H1 (cell line): ENCODE results near the gene SEL1L. TPM values are rescaled to one million over a fixed set of nuclear protein-coding genes. Genes with fewer than 3 reads are reported as not detected.

Experiments used
- CTCF ChIA-PET: fragments of 300-600 bp; sonication (Branson Sonifier 250); formaldehyde crosslinking; loops from one replicate; lab custom pipeline; 2021; ENCODE audit not compliant: partially characterized antibody; lab: Charles Lee
- POLR2A ChIA-PET: fragments of 300-600 bp; sonication (Branson Sonifier 250); formaldehyde crosslinking; loops from one replicate; lab custom pipeline; 2021; ENCODE audit warnings: inconsistent platforms; ENCODE audit not compliant: partially characterized antibody; lab: Charles Lee
- DNase-seq, 2 experiments: peaks; one replicate each; pipeline versions ENCODE4 v3.0.0 to v3.0.0-alpha.2; 2010 to 2022; ENCODE audit warnings: low spot score in 2 of 2, low read depth in 1 of 2, mixed read lengths in 1 of 2
- FAIRE-seq: peaks from 2 replicates; lab custom pipeline; 2011; peaks lifted over from hg19 to GRCh38; lab: Jason Lieb, UNC
- H2AFZ ChIP-seq: 2 replicates; pipeline ENCODE4 v1.8.1; 2012; ENCODE audit warnings: low read length, inconsistent platforms
- H2AK5ac ChIP-seq: 2 replicates; pipeline ENCODE4 v1.6.1; 2013; ENCODE audit warnings: low read depth, low read length
- H2BK120ac ChIP-seq: replicated peaks from 2 replicates; pipeline ENCODE3; 2013; ENCODE audit warnings: low read depth, low read length, inconsistent platforms
- H2BK12ac ChIP-seq: 2 replicates; pipeline ENCODE4 v1.6.1; 2013; ENCODE audit warnings: low read depth, low read length
- H2BK15ac ChIP-seq: 2 replicates; pipeline ENCODE4 v1.6.1; 2013; ENCODE audit warnings: low read length
- H2BK20ac ChIP-seq: 2 replicates; pipeline ENCODE4 v1.6.1; 2013; ENCODE audit warnings: low read length
- H2BK5ac ChIP-seq: 2 replicates; pipeline ENCODE4 v1.6.1; 2013; ENCODE audit warnings: low read depth, low read length
- H3K14ac ChIP-seq: 2 replicates; pipeline ENCODE4 v1.6.1; 2013; ENCODE audit warnings: inconsistent platforms; ENCODE audit not compliant: insufficient read length
- H3K18ac ChIP-seq: 2 replicates; pipeline ENCODE4 v1.6.1; 2013; ENCODE audit warnings: low read length; ENCODE audit errors: extremely low read depth
- H3K23ac ChIP-seq: 2 replicates; pipeline ENCODE4 v1.6.1; 2013; ENCODE audit warnings: inconsistent platforms; ENCODE audit not compliant: insufficient read length
- H3K23me2 ChIP-seq: 2 replicates; pipeline ENCODE4 v1.6.1; 2013; ENCODE audit warnings: low read depth, low read length
- H3K27ac ChIP-seq: 2 replicates; pipeline ENCODE4 v1.6.1; 2011; ENCODE audit warnings: low read depth, low read length, inconsistent platforms
- H3K27me3 ChIP-seq, 4 experiments: replicated peaks in 1 of 4; 1 replicate in 1 of 4; 2 replicates in 3 of 4; pipeline versions ENCODE4 v1.6.1 to v1.8.1; 2011 to 2013; ENCODE audit warnings: low read length in 3 of 4, mild to moderate bottlenecking in 3 of 4, inconsistent platforms in 2 of 4, mixed read lengths in 2 of 4, moderate library complexity in 1 of 4; ENCODE audit not compliant: control insufficient read depth in 3 of 4, insufficient read depth in 3 of 4; ENCODE audit errors: extremely low read depth in 1 of 4
- H3K36me3 ChIP-seq, 4 experiments: 2 replicates each; pipeline versions ENCODE4 v1.6.1 to v1.8.1; 2011 to 2013; ENCODE audit warnings: mild to moderate bottlenecking in 4 of 4, low read length in 3 of 4, moderate library complexity in 2 of 4, control low read depth in 1 of 4, inconsistent platforms in 1 of 4; ENCODE audit not compliant: insufficient read depth in 4 of 4, control insufficient read depth in 2 of 4
- H3K4ac ChIP-seq: replicated peaks from 2 replicates; pipeline ENCODE3; 2013; ENCODE audit warnings: low read length, low read depth, mixed read lengths, inconsistent platforms; ENCODE audit not compliant: insufficient read length
- H3K4me1 ChIP-seq, 4 experiments: replicated peaks in 1 of 4; 1 replicate in 1 of 4; 2 replicates in 3 of 4; pipeline versions ENCODE4 v1.6.1 to v1.8.1; 2011 to 2013; ENCODE audit warnings: low read length in 3 of 4, inconsistent platforms in 2 of 4, mixed read lengths in 1 of 4; ENCODE audit not compliant: insufficient read depth in 4 of 4, control insufficient read depth in 3 of 4
- H3K4me2 ChIP-seq, 2 experiments: 2 replicates each; pipeline versions ENCODE4 v1.6.1 to v1.8.1; 2011 to 2013; ENCODE audit warnings: low read depth in 2 of 2, low read length in 2 of 2, control low read depth in 1 of 2, inconsistent platforms in 1 of 2, mild to moderate bottlenecking in 1 of 2; ENCODE audit not compliant: insufficient read depth in 1 of 2
- H3K4me3 ChIP-seq, 4 experiments: fragments of 200-600, 300-600 bp in 1 of 4; sonication (generic), shearing (Covaris generic), sonication (Bioruptor Twin) in 1 of 4; 2 replicates each; pipeline versions ENCODE4 v1.5.1 to v1.8.1; 2011 to 2016; ENCODE audit warnings: low read length in 4 of 4, low read depth in 3 of 4, control low read depth in 2 of 4, inconsistent platforms in 2 of 4, mild to moderate bottlenecking in 2 of 4, mixed read lengths in 1 of 4, moderate library complexity in 1 of 4; ENCODE audit not compliant: insufficient read depth in 2 of 4; ENCODE audit errors: extremely low read depth in 1 of 4
- H3K56ac ChIP-seq: replicated peaks from 2 replicates; pipeline ENCODE3; 2013; ENCODE audit warnings: low read depth, mild to moderate bottlenecking, mixed read lengths, low read length, inconsistent platforms; ENCODE audit not compliant: insufficient read length
- H3K79me1 ChIP-seq: 2 replicates; pipeline ENCODE4 v1.6.1; 2013; ENCODE audit warnings: low read depth, low read length, control low read depth
- H3K79me2 ChIP-seq, 2 experiments: 2 replicates each; pipeline versions ENCODE4 v1.6.1 to v1.8.1; 2012 to 2013; ENCODE audit warnings: low read length in 2 of 2, mild to moderate bottlenecking in 2 of 2, inconsistent platforms in 1 of 2; ENCODE audit not compliant: insufficient read depth in 2 of 2, control insufficient read depth in 1 of 2
- H3K9ac ChIP-seq, 4 experiments: replicated peaks in 1 of 4; 1 replicate in 1 of 4; 2 replicates in 3 of 4; pipeline versions ENCODE4 v1.6.1 to v1.8.1; 2011 to 2013; ENCODE audit warnings: low read depth in 3 of 4, low read length in 3 of 4, control low read depth in 2 of 4, mild to moderate bottlenecking in 2 of 4, moderate library complexity in 2 of 4, inconsistent platforms in 1 of 4; ENCODE audit errors: extremely low read depth in 1 of 4
- H3K9me3 ChIP-seq, 2 experiments: 2 replicates each; pipeline versions ENCODE4 v1.6.1 to v1.8.1; 2012 to 2013; ENCODE audit warnings: mild to moderate bottlenecking in 2 of 2, moderate library complexity in 2 of 2, control low read depth in 1 of 2, inconsistent platforms in 1 of 2, low read depth in 1 of 2, low read length in 1 of 2, mixed read lengths in 1 of 2; ENCODE audit not compliant: insufficient read depth in 2 of 2
- H4K20me1 ChIP-seq, 2 experiments: replicated peaks in 1 of 2; 2 replicates each; pipeline versions ENCODE3 to v1.8.1; 2011 to 2013; ENCODE audit warnings: inconsistent platforms in 2 of 2, low read length in 2 of 2, mild to moderate bottlenecking in 1 of 2; ENCODE audit not compliant: insufficient read depth in 2 of 2, control insufficient read depth in 1 of 2
- H4K5ac ChIP-seq: 2 replicates; pipeline ENCODE4 v1.6.1; 2013; ENCODE audit warnings: low read length, low read depth, mixed read lengths, inconsistent platforms; ENCODE audit not compliant: insufficient read length
- H4K8ac ChIP-seq: 2 replicates; pipeline ENCODE4 v1.8.0; 2013; ENCODE audit warnings: mild to moderate bottlenecking, moderate library complexity, low read length, inconsistent platforms; ENCODE audit not compliant: insufficient read depth; ENCODE audit errors: extremely low read depth
- H4K91ac ChIP-seq: replicated peaks from 2 replicates; pipeline ENCODE3; 2013; ENCODE audit warnings: low read length, mixed read lengths, inconsistent platforms; ENCODE audit not compliant: insufficient read length
- ATF2 ChIP-seq: IDR thresholded peaks from 2 replicates; pipeline ENCODE4 v1.6.1; 2012; ENCODE audit warnings: low read length, inconsistent platforms
- CBX8 ChIP-seq: fragments of 300-800, 300-1000 bp; sonication (generic); IDR thresholded peaks from 2 replicates; pipeline ENCODE4 v1.7.1; 2016; ENCODE audit warnings: low read depth, low read length, borderline replicate concordance
- CHD2 ChIP-seq: IDR thresholded peaks from 2 replicates; pipeline ENCODE4 v1.6.1; 2012; ENCODE audit warnings: low read length, improper control_type of control experiment
- JUND ChIP-seq: IDR thresholded peaks from 2 replicates; pipeline ENCODE4 v1.6.1; 2011; ENCODE audit warnings: mild to moderate bottlenecking, improper control_type of control experiment, low read length
- WGBS, 2 experiments: shearing (Covaris generic) in 1 of 2; methylation state at CpG; one replicate each; pipeline versions ENCODE4 v1.1.6 to v1.1.7; 2013 to 2015; ENCODE audit warnings: low lambda C conversion rate in 2 of 2, mixed read lengths in 2 of 2, inconsistent platforms in 1 of 2, low coverage in 1 of 2, missing lambda C conversion rate in 1 of 2; ENCODE audit not compliant: insufficient replicate concordance in 2 of 2, insufficient coverage in 1 of 2, insufficient read length in 1 of 2; ENCODE audit errors: extremely low coverage in 1 of 2, missing lambda C conversion rate in 1 of 2; 5-methylcytosine and 5-hydroxymethylcytosine counted together
- polyA plus RNA-seq, 7 experiments: library from polyadenylated mRNA; depleted of rRNA in 3 of 7; stranded (reverse) in 5 of 7; unstranded in 2 of 7; fragments of >200 nt in 5 of 7; fragments of 200-250 nt in 2 of 7; gene quantifications; 1 replicate in 5 of 7; 2 replicates in 1 of 7; 4 replicates in 1 of 7; pipeline versions ENCODE4 v1.2.1 to v1.2.3, GENCODE V29; 2011 to 2013; ENCODE audit warnings: missing spikeins in 2 of 7, mixed read lengths in 2 of 7
- total RNA-seq: library from RNA; stranded (reverse); fragmentation: NEBNext Ultra II Directional; extraction: Animal tissue kit (Norgen Biotek cat#: 25700); gene quantifications from 2 replicates; pipeline ENCODE4 v1.2.1, GENCODE V29; 2021

Gene SEL1L
- total and polyA plus RNA-seq, 2 of the 8 experiments (the other 6 are each of a cell fraction or from before 2014, with no cell fraction given): 4.3 to 34.9 TPM

- H3K79me2 ChIP-seq: no peaks in the 10 kb centered on the region
- no peak overlapping the region for H3K27ac ChIP-seq
- H3K4me3 ChIP-seq: no peak overlapping the region
- H2AK5ac ChIP-seq: no peak overlapping the region
- ChIA-PET POLR2A (no interaction called here), CTCF (no interaction called here)
- no peak overlapping the region for H3K14ac ChIP-seq
- H2BK20ac ChIP-seq: no peak overlapping the region
- H3K9me3 ChIP-seq: no peaks in the 10 kb centered on the region
- H3K9ac ChIP-seq: no peak overlapping the region
- no peak overlapping the region for H2BK15ac ChIP-seq
- H3K79me1 ChIP-seq: no peaks in the 10 kb centered on the region
- 94% methylated on average over 2 of the region's 2 CpGs; no CpG with 5 or more reads in 1 of the 2 experiments for WGBS, 2 experiments
- H3K23ac ChIP-seq: no peak overlapping the region
- H2BK5ac ChIP-seq: no peak overlapping the region
- no peaks in the 10 kb centered on the region for H3K23me2 ChIP-seq
- no peaks in the 10 kb centered on the region for H3K36me3 ChIP-seq
- no peak overlapping the region for H4K91ac ChIP-seq
- no peaks in the 10 kb centered on the region for H3K4me1 ChIP-seq
- H3K18ac ChIP-seq: no peak overlapping the region
- H2BK12ac ChIP-seq: no peak overlapping the region
- H4K5ac ChIP-seq: no peak overlapping the region
- no peak overlapping the region for H4K8ac ChIP-seq
- no peak for TF ChIP-seq CBX8
- no peak for TF ChIP-seq JUND
- no peak for TF ChIP-seq ATF2
- TF ChIP-seq CHD2: no peak
- H3K27me3 ChIP-seq: no peaks in the 10 kb centered on the region
- H2AFZ ChIP-seq: no peak overlapping the region
- H2BK120ac ChIP-seq: no peak overlapping the region
- H4K20me1 ChIP-seq: no peaks in the 10 kb centered on the region
- DNase-seq: no peak
- FAIRE-seq: no peak
- no peak overlapping the region for H3K56ac ChIP-seq
- H3K4me2 ChIP-seq: no peak overlapping the region
- no peak overlapping the region for H3K4ac ChIP-seq
Measured at GRCh38 chr14:81555684-81556083, 22.0 kb upstream of the SEL1L start.
